Measurements from ENCODE around the gene SEC24D.

Gene SEC24D

DNA sequence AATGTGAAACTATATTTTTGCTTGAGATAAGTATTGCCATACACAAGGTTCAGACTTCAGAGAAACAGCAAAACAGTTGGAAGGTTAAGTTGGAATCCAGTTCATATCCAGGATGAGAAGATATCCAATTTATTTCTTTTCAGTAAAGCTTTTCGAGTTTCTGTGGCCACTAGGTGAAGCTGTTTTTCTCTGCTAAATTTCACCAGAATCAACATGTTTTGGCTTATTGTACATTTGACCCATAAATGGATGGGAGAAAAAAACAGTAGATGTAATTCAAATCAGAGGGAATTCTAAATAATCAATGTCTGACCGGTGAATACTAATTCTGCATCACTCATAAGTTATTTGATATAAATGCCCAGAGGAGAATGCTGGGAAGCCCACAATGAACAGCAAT, 159.8 kb downstream of the SEC24D start:
- Histone ChIP-seq H3K4me1 (ENCODE audit: control insufficient read depth, insufficient read depth, low read length) (no peaks in the 10 kb centered on the region), H3K9me3 (ENCODE audit: control insufficient read depth, insufficient read depth, low read depth, low read length) (no peaks in the 10 kb centered on the region), H3K27ac (ENCODE audit: extremely low read depth, low read depth, low read length) (no peak overlapping the region), H3K36me3 (ENCODE audit: control insufficient read depth in 2 of 2, insufficient read depth in 1 of 2, low read length in 2 of 2) (no peaks in the 10 kb centered on the region), H3K4me3 (ENCODE audit: low read depth, low read length) (no peak overlapping the region)
- ChIA-PET CTCF (interaction anchor here (1.5 kb wide), 1 partner anchor 9 kb away, joined by 3 read pairs; the partner anchor contains the start of gene METTL14), POLR2A (no interaction called here)
- TF ChIP-seq ZFP69B (tag by site-specific recombination; IDR thresholded peaks at IDR 0.05) (no peak), ZNF830 (tag by site-specific recombination; IDR thresholded peaks at IDR 0.05; ENCODE audit: low read depth) (no peak), ZNF658 (tag by site-specific recombination; IDR thresholded peaks at IDR 0.05) (no peak), SP2 (tag by site-specific recombination; IDR thresholded peaks at IDR 0.05) (no peak)
- TF ChIP-seq, protein P1, sequence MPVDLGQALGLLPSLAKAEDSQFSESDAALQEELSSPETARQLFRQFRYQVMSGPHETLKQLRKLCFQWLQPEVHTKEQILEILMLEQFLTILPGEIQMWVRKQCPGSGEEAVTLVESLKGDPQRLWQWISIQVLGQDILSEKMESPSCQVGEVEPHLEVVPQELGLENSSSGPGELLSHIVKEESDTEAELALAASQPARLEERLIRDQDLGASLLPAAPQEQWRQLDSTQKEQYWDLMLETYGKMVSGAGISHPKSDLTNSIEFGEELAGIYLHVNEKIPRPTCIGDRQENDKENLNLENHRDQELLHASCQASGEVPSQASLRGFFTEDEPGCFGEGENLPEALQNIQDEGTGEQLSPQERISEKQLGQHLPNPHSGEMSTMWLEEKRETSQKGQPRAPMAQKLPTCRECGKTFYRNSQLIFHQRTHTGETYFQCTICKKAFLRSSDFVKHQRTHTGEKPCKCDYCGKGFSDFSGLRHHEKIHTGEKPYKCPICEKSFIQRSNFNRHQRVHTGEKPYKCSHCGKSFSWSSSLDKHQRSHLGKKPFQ (tag by site-specific recombination; IDR thresholded peaks at IDR 0.05), result no peak

Measured in HEK293 (cell line).